Measurements from ENCODE around the gene IZUMO1. TPM values are rescaled to one million over a fixed set of nuclear protein-coding genes. Genes with fewer than 3 reads are reported as not detected.
A peak's percentile ranks its signal among the peaks of the same experiment; 100 is the strongest.

IZUMO1 gene
- total and polyA plus RNA-seq, 2 of the 13 experiments (the other 11 are each of a cell fraction or from before 2014, with no cell fraction given): 0.07 to 0.22 TPM

- TF ChIP-seq TP53 (CRISPR knock-in tag; conservative IDR thresholded peaks at IDR 0.05): no peak
- no peak for TF ChIP-seq ZNF879 (CRISPR knock-in tag; IDR thresholded peaks at IDR 0.05)
- no peak for TF ChIP-seq SMAD1 (CRISPR knock-in tag; IDR thresholded peaks at IDR 0.05; ENCODE audit: borderline replicate concordance, low read depth)
- peak; percentile 79; the same call in 1 of the 3 replicates for TF ChIP-seq MXI1 (IDR thresholded peaks at IDR 0.05; ENCODE audit: borderline replicate concordance, low read depth, low read length)
- peak; percentile 65; the same call in 1 of the 2 replicates for TF ChIP-seq ZSCAN25 (CRISPR knock-in tag; IDR thresholded peaks at IDR 0.05)
- TF ChIP-seq, protein P1, sequence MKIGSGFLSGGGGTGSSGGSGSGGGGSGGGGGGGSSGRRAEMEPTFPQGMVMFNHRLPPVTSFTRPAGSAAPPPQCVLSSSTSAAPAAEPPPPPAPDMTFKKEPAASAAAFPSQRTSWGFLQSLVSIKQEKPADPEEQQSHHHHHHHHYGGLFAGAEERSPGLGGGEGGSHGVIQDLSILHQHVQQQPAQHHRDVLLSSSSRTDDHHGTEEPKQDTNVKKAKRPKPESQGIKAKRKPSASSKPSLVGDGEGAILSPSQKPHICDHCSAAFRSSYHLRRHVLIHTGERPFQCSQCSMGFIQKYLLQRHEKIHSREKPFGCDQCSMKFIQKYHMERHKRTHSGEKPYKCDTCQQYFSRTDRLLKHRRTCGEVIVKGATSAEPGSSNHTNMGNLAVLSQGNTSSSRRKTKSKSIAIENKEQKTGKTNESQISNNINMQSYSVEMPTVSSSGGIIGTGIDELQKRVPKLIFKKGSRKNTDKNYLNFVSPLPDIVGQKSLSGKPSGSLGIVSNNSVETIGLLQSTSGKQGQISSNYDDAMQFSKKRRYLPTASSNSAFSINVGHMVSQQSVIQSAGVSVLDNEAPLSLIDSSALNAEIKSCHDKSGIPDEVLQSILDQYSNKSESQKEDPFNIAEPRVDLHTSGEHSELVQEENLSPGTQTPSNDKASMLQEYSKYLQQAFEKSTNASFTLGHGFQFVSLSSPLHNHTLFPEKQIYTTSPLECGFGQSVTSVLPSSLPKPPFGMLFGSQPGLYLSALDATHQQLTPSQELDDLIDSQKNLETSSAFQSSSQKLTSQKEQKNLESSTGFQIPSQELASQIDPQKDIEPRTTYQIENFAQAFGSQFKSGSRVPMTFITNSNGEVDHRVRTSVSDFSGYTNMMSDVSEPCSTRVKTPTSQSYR (CRISPR knock-in tag; IDR thresholded peaks at IDR 0.05; ENCODE audit: borderline replicate concordance): no peak; the same call in 1 of the 2 replicates
- TF ChIP-seq AKAP8 (CRISPR knock-in tag; IDR thresholded peaks at IDR 0.05): no peak
- TF ChIP-seq, protein P2, sequence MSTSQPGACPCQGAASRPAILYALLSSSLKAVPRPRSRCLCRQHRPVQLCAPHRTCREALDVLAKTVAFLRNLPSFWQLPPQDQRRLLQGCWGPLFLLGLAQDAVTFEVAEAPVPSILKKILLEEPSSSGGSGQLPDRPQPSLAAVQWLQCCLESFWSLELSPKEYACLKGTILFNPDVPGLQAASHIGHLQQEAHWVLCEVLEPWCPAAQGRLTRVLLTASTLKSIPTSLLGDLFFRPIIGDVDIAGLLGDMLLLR (CRISPR knock-in tag; IDR thresholded peaks at IDR 0.05): peak; percentile 55; the same call in 1 of the 2 replicates
- no peak for TF ChIP-seq ZSCAN9 (CRISPR knock-in tag; IDR thresholded peaks at IDR 0.05; ENCODE audit: borderline replicate concordance)
- peak; percentile 75 for TF ChIP-seq CREB1 (IDR thresholded peaks at IDR 0.05)
- TF ChIP-seq CREB1 (CRISPR knock-in tag; IDR thresholded peaks at IDR 0.05): peak; percentile 67; the same call in 1 of the 2 replicates
- TF ChIP-seq POLR2G (IDR thresholded peaks at IDR 0.05; ENCODE audit: low read depth, low read length): peak; percentile 65; the same call in 1 of the 2 replicates
- no peak for TF ChIP-seq ZNF296 (CRISPR knock-in tag; conservative IDR thresholded peaks at IDR 0.05)
- no peak for TF ChIP-seq ZFP1 (CRISPR knock-in tag; IDR thresholded peaks at IDR 0.05)
- TF ChIP-seq BRCA1 (CRISPR knock-in tag; IDR thresholded peaks at IDR 0.05): no peak
- no peak for TF ChIP-seq CCAR2 (optimal IDR thresholded peaks at IDR 0.05; ENCODE audit: low read depth, low read length)
- TF ChIP-seq, protein P3, sequence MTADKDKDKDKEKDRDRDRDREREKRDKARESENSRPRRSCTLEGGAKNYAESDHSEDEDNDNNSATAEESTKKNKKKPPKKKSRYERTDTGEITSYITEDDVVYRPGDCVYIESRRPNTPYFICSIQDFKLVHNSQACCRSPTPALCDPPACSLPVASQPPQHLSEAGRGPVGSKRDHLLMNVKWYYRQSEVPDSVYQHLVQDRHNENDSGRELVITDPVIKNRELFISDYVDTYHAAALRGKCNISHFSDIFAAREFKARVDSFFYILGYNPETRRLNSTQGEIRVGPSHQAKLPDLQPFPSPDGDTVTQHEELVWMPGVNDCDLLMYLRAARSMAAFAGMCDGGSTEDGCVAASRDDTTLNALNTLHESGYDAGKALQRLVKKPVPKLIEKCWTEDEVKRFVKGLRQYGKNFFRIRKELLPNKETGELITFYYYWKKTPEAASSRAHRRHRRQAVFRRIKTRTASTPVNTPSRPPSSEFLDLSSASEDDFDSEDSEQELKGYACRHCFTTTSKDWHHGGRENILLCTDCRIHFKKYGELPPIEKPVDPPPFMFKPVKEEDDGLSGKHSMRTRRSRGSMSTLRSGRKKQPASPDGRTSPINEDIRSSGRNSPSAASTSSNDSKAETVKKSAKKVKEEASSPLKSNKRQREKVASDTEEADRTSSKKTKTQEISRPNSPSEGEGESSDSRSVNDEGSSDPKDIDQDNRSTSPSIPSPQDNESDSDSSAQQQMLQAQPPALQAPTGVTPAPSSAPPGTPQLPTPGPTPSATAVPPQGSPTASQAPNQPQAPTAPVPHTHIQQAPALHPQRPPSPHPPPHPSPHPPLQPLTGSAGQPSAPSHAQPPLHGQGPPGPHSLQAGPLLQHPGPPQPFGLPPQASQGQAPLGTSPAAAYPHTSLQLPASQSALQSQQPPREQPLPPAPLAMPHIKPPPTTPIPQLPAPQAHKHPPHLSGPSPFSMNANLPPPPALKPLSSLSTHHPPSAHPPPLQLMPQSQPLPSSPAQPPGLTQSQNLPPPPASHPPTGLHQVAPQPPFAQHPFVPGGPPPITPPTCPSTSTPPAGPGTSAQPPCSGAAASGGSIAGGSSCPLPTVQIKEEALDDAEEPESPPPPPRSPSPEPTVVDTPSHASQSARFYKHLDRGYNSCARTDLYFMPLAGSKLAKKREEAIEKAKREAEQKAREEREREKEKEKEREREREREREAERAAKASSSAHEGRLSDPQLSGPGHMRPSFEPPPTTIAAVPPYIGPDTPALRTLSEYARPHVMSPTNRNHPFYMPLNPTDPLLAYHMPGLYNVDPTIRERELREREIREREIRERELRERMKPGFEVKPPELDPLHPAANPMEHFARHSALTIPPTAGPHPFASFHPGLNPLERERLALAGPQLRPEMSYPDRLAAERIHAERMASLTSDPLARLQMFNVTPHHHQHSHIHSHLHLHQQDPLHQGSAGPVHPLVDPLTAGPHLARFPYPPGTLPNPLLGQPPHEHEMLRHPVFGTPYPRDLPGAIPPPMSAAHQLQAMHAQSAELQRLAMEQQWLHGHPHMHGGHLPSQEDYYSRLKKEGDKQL (CRISPR knock-in tag; IDR thresholded peaks at IDR 0.05; ENCODE audit: low read depth): no peak
- TF ChIP-seq ATF3 (CRISPR knock-in tag; IDR thresholded peaks at IDR 0.05): no peak
Observed at GRCh38 chr19:48713864-48714755, 32.6 kb downstream of the IZUMO1 start (continued).

All from HepG2 (cell line).